NCI-H146 (cell line): ENCODE results near the gene CCL13.

ENCODE experiments used
- DNase-seq: peaks from one replicate; lab custom pipeline; 2025; lab: John Stamatoyannopoulos, UW

The CCL13 gene

GRCh38 chr17:34363183-34363661 lies 6.9 kb downstream of the CCL13 start, which contains the start of gene CCL1:
TSS of gene CCL1 (minus strand) at chr17:34363233. CDS start at chr17:34363161, 72 bp downstream.
- no peak for DNase-seq

GRCh38 chr17:34364751-34365150 lies 8.5 kb downstream of the CCL13 start:
- DNase-seq: no peak

GRCh38 chr17:34365340-34365739 lies 9.1 kb downstream of the CCL13 start:
- no peak for DNase-seq

- DNase-seq: no peak
These were observed 9.7 kb downstream of the CCL13 start for GRCh38 chr17:34366010-34366409.

- DNase-seq: no peak
These were observed 10.3 kb downstream of the CCL13 start for GRCh38 chr17:34366529-34367107.

GRCh38 chr17:34367486-34368195 lies 11.4 kb downstream of the CCL13 start:
- no peak for DNase-seq

GRCh38 chr17:34368196-34368945 lies 12.1 kb downstream of the CCL13 start:
- DNase-seq: no peak

- no peak for DNase-seq
These were observed 12.7 kb downstream of the CCL13 start for GRCh38 chr17:34368946-34369500.

- DNase-seq: no peak
These were observed 13.3 kb downstream of the CCL13 start for GRCh38 chr17:34369571-34369970.

- DNase-seq: no peak
These were observed 14.2 kb downstream of the CCL13 start for GRCh38 chr17:34370376-34370996.

- no peak for DNase-seq
These were observed 14.7 kb downstream of the CCL13 start for GRCh38 chr17:34370997-34371395.

- no peak for DNase-seq
These were observed 15.3 kb downstream of the CCL13 start for GRCh38 chr17:34371405-34372100.

GRCh38 chr17:34374457-34374856 lies 18.2 kb downstream of the CCL13 start:
- DNase-seq: no peak

GRCh38 chr17:34375426-34375997 lies 19.2 kb downstream of the CCL13 start:
- no peak for DNase-seq

GRCh38 chr17:34377078-34377823 lies 21.0 kb downstream of the CCL13 start:
- no peak for DNase-seq

GRCh38 chr17:34378664-34379101 lies 22.4 kb downstream of the CCL13 start:
- no peak for DNase-seq

- no peak for DNase-seq
These were observed 23.6 kb downstream of the CCL13 start for GRCh38 chr17:34379868-34380267.

- no peak for DNase-seq
These were observed 26.4 kb downstream of the CCL13 start for GRCh38 chr17:34382621-34383124.

- DNase-seq: no peak
These were observed 26.9 kb downstream of the CCL13 start for GRCh38 chr17:34383216-34383615.

- no peak for DNase-seq
These were observed 28.0 kb downstream of the CCL13 start for GRCh38 chr17:34384271-34384670.
